ENCODE results near the gene ISM2.

- TF ChIP-seq, protein P1, sequence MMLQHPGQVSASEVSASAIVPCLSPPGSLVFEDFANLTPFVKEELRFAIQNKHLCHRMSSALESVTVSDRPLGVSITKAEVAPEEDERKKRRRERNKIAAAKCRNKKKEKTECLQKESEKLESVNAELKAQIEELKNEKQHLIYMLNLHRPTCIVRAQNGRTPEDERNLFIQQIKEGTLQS (IDR thresholded peaks at IDR 0.05; ENCODE audit: insufficient read depth, low read depth, low read length) = no peak
- TF ChIP-seq CHD1 (IDR thresholded peaks at IDR 0.05; ENCODE audit: low read depth, low read length) (no peak), POLR2A (IDR thresholded peaks at IDR 0.05; ENCODE audit: control extremely low read depth in 1 of 2, low read depth in 2 of 2, low read length in 2 of 2) (no peak)
Measured at GRCh38 chr14:77543637-77544334, 45.2 kb upstream of the ISM2 start.

Data from H1 (cell line).